Suprapubic skin (tissue), 3 donors: ENCODE results near the gene DCN.

Experiments used
- POLR2A ChIP-seq, 2 donors: fragments of 450-650 bp; IDR thresholded peaks; one replicate each; pipeline ENCODE4 v1.6.1; 2017; ENCODE audit warnings: antibody characterized with exemption in 2 of 2, mild to moderate bottlenecking in 2 of 2, moderate library complexity in 2 of 2
- TF ChIP-seq, protein P1 (sequence below), 2 donors: fragments of 200-600 bp in 1 of 2; fragments of 450-650 bp in 1 of 2; sonication (generic) in 1 of 2; IDR thresholded peaks; one replicate each; pipeline ENCODE4 v1.5.1; 2016 to 2019; ENCODE audit warnings: antibody characterized with exemption in 2 of 2, mild to moderate bottlenecking in 1 of 2, moderate library complexity in 1 of 2

DNA sequence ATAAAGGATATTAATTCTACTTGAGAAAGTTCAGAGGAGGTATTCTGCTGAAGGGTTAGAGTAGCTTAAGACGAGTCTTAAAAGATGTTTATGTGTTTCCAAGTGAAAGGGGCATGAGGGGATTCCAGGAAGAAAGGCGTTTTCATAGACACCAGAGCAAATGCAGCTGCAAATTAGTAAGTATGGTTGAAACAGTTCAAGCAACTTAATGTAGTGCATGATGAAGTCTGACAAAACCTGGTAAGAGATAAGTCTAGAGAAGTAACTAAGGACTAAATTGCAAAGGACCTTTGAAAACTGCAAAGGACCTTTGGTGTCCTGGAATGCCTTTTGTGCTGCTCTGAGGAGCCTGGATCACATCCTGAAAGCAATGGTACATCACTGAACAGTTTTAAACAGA, 82.8 kb downstream of the DCN start:
- TF ChIP-seq POLR2A (IDR thresholded peaks at IDR 0.05), result no peak
- TF ChIP-seq, protein P1, sequence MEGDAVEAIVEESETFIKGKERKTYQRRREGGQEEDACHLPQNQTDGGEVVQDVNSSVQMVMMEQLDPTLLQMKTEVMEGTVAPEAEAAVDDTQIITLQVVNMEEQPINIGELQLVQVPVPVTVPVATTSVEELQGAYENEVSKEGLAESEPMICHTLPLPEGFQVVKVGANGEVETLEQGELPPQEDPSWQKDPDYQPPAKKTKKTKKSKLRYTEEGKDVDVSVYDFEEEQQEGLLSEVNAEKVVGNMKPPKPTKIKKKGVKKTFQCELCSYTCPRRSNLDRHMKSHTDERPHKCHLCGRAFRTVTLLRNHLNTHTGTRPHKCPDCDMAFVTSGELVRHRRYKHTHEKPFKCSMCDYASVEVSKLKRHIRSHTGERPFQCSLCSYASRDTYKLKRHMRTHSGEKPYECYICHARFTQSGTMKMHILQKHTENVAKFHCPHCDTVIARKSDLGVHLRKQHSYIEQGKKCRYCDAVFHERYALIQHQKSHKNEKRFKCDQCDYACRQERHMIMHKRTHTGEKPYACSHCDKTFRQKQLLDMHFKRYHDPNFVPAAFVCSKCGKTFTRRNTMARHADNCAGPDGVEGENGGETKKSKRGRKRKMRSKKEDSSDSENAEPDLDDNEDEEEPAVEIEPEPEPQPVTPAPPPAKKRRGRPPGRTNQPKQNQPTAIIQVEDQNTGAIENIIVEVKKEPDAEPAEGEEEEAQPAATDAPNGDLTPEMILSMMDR (IDR thresholded peaks at IDR 0.05), result no peak
